GM04504 (cell line): ENCODE results near the gene GABRR3.
A peak's percentile ranks its signal among the peaks of the same experiment; 100 is the strongest.

ENCODE experiments used
- DNase-seq: peaks from one replicate; pipeline ENCODE4 v3.0.0-alpha.2; 2012; ENCODE audit warnings: low read depth

The GABRR3 gene

DNA sequence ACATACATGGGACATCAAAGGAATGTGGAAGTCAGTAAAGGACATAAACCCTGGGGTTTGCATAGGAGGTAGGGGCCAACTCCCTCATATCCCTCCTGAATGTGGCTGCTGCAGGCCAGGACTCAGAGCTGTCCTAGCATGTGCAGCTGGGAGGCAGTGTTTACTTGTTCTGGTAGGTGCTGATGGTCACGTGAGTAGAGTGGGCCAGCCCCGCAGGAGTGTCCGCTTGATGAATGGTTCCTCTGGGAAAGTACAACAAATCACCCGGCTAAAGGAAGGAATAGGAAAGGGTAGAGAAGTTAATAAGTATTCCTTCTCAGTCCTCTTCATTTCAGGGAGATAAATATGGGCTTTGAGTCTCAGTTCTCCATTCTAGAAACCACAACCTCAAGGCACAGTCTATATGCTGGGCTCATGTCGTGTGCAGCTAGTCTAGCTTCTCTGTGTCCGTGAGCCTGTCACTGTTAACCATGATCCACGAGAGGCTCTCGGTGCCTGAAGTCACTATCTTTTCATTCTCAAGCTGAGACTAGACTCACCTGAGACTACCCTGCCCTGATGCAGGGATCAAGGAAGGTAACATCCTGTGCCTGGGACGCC is 80.8 kb downstream of the GABRR3 start:
- no peak for DNase-seq

DNA sequence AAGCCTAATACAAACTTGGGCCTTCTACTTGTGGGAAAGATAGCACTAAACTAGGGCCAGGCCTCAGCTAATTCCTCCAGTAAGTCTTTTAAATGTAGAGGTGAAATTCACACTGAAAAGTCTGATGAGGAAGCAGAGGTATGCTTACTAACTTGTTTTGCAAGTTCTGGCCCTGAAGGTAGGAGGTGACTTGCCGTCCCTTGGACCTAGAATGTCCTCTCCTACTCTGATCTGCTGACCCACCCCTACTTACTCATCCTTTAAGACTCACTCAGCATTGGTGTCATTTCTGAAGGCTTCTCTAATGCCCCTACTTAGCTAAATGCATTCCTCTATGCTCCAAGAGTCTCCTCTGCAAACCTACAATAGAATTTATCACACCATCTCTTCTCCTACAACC is 82.2 kb downstream of the GABRR3 start:
- no peak for DNase-seq

DNA sequence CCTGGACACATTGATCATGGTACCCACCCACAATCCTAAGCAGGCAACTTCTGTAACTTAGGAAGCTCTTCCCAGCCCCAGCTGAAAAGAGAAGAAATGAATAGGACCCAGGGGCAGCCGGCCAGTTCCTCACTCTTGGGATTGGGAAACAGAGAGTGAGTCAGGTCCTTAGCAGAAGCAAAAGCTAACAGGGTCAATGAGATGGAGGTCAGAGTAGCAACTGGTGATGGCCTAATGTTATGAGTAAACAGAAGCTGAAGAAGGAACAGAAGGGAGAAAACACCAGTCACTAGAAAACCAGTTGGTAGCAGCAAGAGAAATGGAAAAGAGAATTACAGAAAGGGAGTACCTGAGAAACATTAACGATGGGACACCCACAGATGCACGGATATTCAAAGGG is 82.8 kb downstream of the GABRR3 start:
- peak; percentile 40 for DNase-seq

DNA sequence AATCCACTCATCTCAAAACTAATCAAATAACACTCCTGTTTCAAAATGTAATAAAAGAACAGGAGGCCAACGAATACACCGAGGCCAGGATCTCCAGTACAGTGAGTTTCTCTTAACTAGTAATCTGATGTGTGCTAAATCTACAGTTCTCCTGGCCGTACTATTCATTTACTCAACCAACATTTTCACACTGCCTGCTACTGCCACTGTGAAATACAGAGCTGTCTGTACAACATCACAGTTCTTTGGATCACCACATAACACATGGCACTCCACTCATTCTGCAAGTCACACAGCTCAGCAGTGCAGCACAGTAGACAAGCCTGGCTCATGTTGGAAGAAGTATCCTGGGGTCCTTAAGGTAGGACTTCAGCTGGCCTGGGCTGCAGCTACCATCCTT is 84.8 kb downstream of the GABRR3 start:
- DNase-seq = no peak

DNA sequence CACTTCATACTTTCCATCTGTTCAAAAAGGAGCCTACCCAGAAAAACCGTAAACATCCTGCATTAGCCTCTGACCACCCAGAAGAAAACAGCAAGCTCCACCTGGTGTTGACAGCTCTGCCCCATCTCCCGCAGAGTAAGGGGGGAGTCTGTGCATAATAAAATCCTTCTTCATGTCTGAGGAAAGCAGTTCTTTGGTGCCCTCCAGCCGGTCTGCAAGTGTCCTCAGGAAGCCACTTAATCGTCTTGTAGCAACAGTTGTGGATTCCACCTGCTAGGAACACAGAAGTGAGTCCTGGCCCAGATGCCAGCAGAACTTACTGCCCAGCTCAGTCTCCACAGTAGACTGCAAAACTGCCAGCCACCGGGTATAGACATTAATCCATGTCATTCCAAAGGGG is 85.4 kb downstream of the GABRR3 start:
- no peak for DNase-seq

DNA sequence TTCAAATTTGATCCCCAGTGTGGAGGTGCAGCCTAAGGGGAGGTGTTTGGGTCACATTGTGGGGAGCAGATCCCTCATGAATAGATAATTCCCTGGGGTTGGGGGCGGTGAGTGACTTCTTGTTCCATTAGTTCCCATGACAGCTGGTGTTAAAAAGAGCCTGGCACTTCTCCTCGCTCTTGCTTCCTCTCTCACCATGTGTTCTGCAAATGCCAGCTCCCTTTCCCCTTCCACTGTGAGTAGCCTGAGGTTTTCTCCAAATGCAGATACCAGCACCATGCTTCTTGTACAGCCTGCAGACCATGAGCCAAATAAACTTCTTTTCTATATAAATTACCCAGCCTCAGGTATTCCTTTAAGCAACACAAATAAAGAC is 86.0 kb downstream of the GABRR3 start:
- no peak for DNase-seq

DNA sequence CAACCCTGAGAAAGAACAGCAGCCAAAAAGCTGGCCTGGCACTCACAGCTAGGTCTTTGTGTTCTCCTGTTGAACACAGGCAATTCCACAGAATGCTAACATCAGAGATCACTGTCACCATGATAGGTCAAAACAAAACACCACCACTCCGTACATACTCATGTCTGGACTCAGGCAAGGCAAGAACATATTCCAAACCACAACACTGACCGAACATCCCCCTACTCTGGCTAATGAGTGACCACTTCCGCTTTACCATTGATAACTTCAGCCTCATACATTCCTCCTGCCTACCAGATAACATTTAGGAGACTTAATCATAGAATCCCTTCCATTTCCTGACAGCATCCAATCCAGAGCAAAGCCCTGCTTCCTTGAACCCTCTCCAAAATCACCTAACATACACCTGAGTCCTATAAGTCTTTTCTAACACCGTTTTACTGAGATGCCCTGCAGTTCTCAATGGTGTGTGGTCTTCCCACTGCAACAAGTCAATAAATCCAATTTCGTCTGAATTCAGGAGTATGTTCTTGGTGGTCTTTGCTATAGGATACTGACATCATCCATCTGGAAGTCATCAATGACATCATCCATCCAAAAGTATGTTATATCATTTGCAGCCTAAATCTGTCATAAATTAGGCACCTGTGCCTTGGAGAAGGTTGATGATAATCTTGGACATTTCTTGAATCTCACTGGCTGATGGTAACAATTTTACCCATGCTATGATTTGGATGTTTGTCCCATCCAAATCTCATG is 86.6 kb downstream of the GABRR3 start:
- DNase-seq = no peak

DNA sequence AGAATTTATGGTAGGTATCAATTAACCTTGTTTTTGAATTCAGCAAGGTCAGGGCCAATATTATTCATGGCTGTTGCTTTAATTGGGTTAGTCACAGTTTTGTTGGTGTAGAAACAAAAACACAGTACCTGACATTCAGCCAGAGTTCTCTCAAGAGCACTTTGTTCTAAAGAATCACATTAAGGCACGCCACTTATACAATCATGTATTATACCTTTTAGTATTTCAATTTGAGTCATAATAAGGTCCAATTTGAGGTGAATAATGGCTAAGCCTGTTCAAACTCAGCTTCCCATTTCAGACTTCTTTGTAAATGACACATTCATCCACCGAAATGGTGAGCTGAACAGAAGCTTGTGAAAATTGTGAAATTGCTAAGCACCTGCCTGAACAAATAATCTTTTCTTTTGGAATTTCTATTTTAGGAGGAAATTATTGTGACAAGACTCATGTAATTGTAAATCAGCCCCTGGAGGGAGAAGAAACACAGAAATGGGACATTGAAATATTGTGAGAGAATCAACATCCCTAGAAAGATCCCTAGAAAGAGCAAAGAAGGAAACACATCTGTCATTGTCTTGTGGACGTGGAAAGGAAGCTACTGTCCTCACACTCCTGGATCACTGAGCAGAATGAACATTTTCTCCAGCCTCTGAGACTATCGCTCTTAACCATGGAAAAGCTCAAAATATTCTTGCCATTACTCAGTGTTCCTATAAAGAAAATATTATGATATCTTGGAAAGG is 92.1 kb downstream of the GABRR3 start:
- no peak for DNase-seq

DNA sequence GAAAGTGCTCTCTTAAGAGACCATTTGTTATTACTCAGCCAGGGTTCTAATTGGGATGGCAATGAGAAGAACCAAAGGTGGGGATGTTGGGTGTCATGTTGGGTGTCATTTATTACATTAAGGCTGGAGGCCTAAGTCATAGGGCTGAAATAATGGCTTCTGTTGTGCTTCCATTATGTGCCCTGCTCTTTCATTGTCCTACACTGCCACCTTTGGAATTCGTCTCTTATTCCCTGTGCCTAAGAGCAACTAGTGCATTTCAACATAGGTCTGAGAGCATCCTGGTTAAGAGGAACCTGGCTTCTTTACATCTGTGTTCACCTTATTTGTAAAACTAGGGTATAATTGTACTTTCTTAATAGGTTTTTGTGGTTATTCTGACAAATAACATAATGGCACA is 95.1 kb downstream of the GABRR3 start:
- DNase-seq = no peak

DNA sequence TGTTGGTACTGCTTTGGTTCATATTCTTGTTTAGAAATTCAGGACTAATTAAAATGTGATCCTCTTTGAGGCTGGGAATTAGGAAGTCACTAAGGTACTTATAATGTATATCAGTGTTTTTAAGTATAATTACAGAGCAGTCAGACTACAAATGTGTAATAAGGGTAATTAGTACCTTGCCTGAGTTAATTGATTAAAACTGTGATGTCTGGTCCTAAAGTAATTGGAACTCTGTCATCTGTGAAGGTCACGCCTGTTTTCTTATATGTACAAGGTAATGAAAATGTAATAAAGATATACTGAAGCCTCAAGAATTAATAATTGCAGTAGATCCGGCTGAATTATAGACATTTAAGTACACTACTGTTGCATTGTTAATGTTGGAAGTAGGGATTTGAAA is 95.7 kb downstream of the GABRR3 start:
- no peak for DNase-seq

DNA sequence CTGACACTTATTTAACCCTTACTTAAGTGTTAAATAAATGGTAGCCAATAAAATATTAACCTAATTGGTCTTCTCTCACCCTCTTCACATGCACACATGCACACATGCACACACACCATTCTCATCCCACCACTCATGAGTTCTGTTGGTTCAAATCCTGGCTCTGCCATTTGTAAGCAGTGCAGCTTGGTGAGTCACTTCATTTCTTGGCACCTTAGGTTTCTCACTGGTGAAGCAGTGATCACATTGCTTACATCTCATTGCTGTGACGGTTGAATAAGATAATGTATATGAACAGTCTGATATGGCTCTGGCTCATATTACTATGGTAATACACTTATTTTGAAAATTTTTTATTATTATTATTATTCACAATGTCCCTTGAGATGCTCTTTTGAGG is 96.7 kb downstream of the GABRR3 start:
- no peak for DNase-seq

DNA sequence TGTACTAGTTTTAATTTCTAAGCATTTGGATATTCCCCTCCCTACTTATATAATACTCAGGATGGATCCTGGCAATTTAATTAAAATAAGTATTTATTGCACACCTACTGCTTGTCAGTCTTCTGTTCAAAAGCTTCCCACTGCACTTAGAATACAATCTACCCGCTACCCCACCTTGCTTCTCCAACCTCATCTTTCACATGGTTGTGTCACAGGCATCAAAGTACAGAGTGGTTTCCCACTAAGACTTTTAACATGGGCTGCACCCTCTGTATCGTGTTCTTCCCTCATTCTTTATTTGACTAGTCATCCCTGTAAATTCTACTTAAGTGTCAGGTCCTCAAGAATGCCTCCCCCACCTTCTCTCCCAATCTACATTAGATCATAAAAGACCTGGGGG is 97.9 kb downstream of the GABRR3 start:
- no peak for DNase-seq

DNA sequence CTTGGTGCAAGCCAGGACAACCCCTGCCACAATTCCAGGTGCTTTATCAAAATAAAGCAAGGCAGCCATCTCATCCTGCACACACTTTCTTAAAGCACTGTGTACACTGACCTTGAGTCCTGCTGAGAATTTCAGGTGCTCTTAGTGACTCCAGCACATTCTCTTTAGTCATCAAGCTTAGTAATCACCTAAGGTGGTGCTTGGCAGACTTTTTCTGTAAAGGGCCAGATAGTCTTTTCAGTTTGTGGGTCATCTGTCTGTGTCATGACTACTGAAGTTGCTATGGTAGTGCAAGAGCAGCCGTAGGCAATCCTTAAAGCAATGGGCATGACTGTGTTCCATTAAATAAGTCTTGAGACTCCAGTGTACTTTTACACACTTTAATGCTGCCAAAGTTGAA is 99.3 kb downstream of the GABRR3 start:
- no peak for DNase-seq
